Heart right ventricle (tissue), 16 donors: ENCODE data around the gene NEK4. TPM values are rescaled to one million over a fixed set of nuclear protein-coding genes. Genes with fewer than 3 reads are reported as not detected.

ENCODE experiments used
- ATAC-seq, 8 donors: fragments of 200-7000 bp; cut with Tn5 transposase; one replicate each; pipeline ENCODE4 v1.9.1; 2020; ENCODE audit warnings: mild to moderate bottlenecking in 8 of 8, moderate library complexity in 8 of 8, moderate number of reproducible peaks in 1 of 8
- DNase-seq, 2 donors: peaks; one replicate each; pipeline ENCODE4 v3.0.0-alpha.2; 2020
- H3K27ac ChIP-seq, 10 donors: fragments of 200-600 bp; sonication (generic) in 2 of 10; one replicate each; pipeline versions ENCODE4 v1.5.0 to v1.8.0; 2020 to 2022; ENCODE audit warnings: mild to moderate bottlenecking in 3 of 10
- H3K27me3 ChIP-seq, 7 donors: fragments of 200-600 bp; one replicate each; pipeline ENCODE4 v1.8.0; 2021 to 2022; ENCODE audit warnings: mild to moderate bottlenecking in 2 of 7
- H3K36me3 ChIP-seq, 9 donors: fragments of 200-600 bp; sonication (generic) in 1 of 9; one replicate each; pipeline versions ENCODE4 v1.5.0 to v1.8.0; 2020 to 2022; ENCODE audit warnings: mild to moderate bottlenecking in 2 of 9
- H3K4me1 ChIP-seq, 9 donors: fragments of 200-600 bp; sonication (generic) in 1 of 9; one replicate each; pipeline versions ENCODE4 v1.5.0 to v1.8.0; 2020 to 2022; ENCODE audit warnings: mild to moderate bottlenecking in 4 of 9
- H3K4me3 ChIP-seq, 10 donors: fragments of 200-600 bp; sonication (generic) in 2 of 10; one replicate each; pipeline versions ENCODE4 v1.5.0 to v1.8.0; 2020 to 2022; ENCODE audit warnings: mild to moderate bottlenecking in 7 of 10, moderate library complexity in 2 of 10
- H3K9me3 ChIP-seq, 11 donors: fragments of 200-600 bp in 10 of 11; sonication (generic) in 2 of 11; one replicate each; pipeline versions ENCODE4 v1.5.0 to v1.8.0; 2013 to 2022; ENCODE audit warnings: mild to moderate bottlenecking in 2 of 11, control low read depth in 1 of 11, moderate library complexity in 1 of 11
- CTCF ChIP-seq, 9 donors: fragments of 200-600 bp; sonication (generic) in 2 of 9; IDR thresholded peaks; one replicate each; pipeline versions ENCODE4 v1.5.0 to v1.8.0; 2021 to 2022; ENCODE audit warnings: antibody characterized with exemption in 9 of 9, mild to moderate bottlenecking in 5 of 9, moderate library complexity in 1 of 9
- WGBS, 2 donors: extraction: QIAGEN DNeasy Blood & Tissue Kit; methylation state at CpG; one replicate each; pipeline ENCODE4 v1.1.7; 2013; ENCODE audit warnings: inconsistent platforms in 1 of 2; 5-methylcytosine and 5-hydroxymethylcytosine counted together
- intact Hi-C, 10 donors: fragments of 100-400 bp; cut with DNase I; formaldehyde crosslinking; loops; one replicate each; pipeline versions ENCODE4 v1.11.1 to v1.14.2; 2022
- long read RNA-seq, 3 donors: library from polyadenylated mRNA; unstranded; transcript quantifications; one replicate each; pipeline ENCODE4 v2.0.0, GENCODE V29; 2020 to 2021
- polyA plus RNA-seq, 2 donors: library from polyadenylated mRNA; stranded (reverse); fragments of 200-250 nt; gene quantifications; one replicate each; pipeline ENCODE4 v1.2.3, GENCODE V29; 2013
- total RNA-seq, 10 donors: library from RNA; stranded (reverse); fragmentation: NEBNext Ultra II Directional in 3 of 10; extraction: Animal tissue kit (Norgen Biotek cat#: 25700) in 3 of 10; gene quantifications; one replicate each; pipeline versions ENCODE4 v1.2.1 to v1.2.4, GENCODE V29; 2021 to 2023
- donor health status: Arrhythmogenic right ventricular cardiomyopathy.
- donor health status: ischemic (EF 13 %, LVEDD 7.1; RV severe dilation, severe dysfunction).
- donor health status: healthy with polysubstance abuse.
- donor health status: DM: no; HTN: yes; CAD: no.
- donor health status: DM: no; HTN: no; CAD: no.
- donor health status: ischemic (EF 25% LVEDD 6.9; RV normal size, moderate dysfunction).
- donor health status: ischemic (EF 25% LVEDD 5.7; RV mildly dilated, moderate dysfunction).
- donor health status: healthy.
- donor health status: DM: yes; HTN: yes; CAD: no.
- donor health status: Ischemic cardiomyopathy.
- donor health status: ischemic (EF 35%, LVEDD 5.7; RV mildly dilated, moderate dysfunction).
- donor health status: nonischemic (EF 11% LVEDD 7.7; RV severe dilation, severe dysfunction).
- donor health status: DM: yes; HTN: yes; CAD: no.
- donor health status: PGD.
- donor health status: ischemic (EF 29% LVEDD 5.4; RV normal size, mild dysfunction).
- donor health status: nonischemic (EF 23%, LVEDD 6.1; RV moderate dilation, normal function).

The NEK4 gene
- total RNA-seq (10 to 100 TPM; 12.9 to 21.4 (median 17.2) TPM), polyA plus RNA-seq (1 to 10 TPM; 4.6 to 5.0 TPM)
- long read RNA-seq, donor 1, full-length matches to known transcripts: 13 of 27 reads
- long read RNA-seq, donor 1, partial matches to known transcripts: 4 of 27 reads
- long read RNA-seq, donor 1, other reads (novel, unspliced or antisense): 10 of 27 reads
- long read RNA-seq, donor 2, full-length matches to known transcripts: 9 of 14 reads
- long read RNA-seq, donor 2, partial matches to known transcripts: 3 of 14 reads
- long read RNA-seq, donor 2, other reads (novel, unspliced or antisense): 2 of 14 reads
- long read RNA-seq, donor 3, full-length matches to known transcripts: 7 of 22 reads
- long read RNA-seq, donor 3, partial matches to known transcripts: 1 of 22 reads
- long read RNA-seq, donor 3, other reads (novel, unspliced or antisense): 14 of 22 reads

- H3K27me3 ChIP-seq: no peaks in the 10 kb centered on the region
- H3K9me3 ChIP-seq: no peaks in the 10 kb centered on the region
- DNase-seq (peak; percentile 95), ATAC-seq (peak; percentile 99 to 100 (median 100))
- peak in 2 of 9 donors; percentile 21 to 25 for TF ChIP-seq CTCF (IDR thresholded peaks at IDR 0.05)
- H3K36me3 ChIP-seq: peaks cover 0 to 29% (median 2%) of the 10 kb centered on the region in 9 donors
- 0 to 1% methylated on average over 56 to 67 of the region's 67 CpGs for WGBS, 2 donors
- intact Hi-C loops: loop anchor here in 4 of 10 donors (1.0 to 10.0 kb wide), 6 partner anchors 62 to 304 kb away; partner anchors contain the start of genes STIMATE (in 2 of the 4) and ITIH4 (in 1 of the 4)
- peaks cover 0 to 33% (median 14%) of the 10 kb centered on the region in 9 donors for H3K4me1 ChIP-seq
- peak within 1 kb of the TSS in 9 of 10 donors; percentile 75 to 90 (median 85) for H3K27ac ChIP-seq
- peak within 1 kb of the TSS; percentile 59 to 98 (median 82) for H3K4me3 ChIP-seq
These were observed at the start of gene NEK4 for GRCh38 chr3:52770496-52771333. NEK4 (minus strand) TSS chr3:52770940; CDS start chr3:52770746, 194 bp downstream.

GRCh38 chr3:52819936-52820335, 49.2 kb upstream of the NEK4 start:
- Histone ChIP-seq H3K4me3 (no peak overlapping the region), H3K36me3 (peaks cover 0 to 47% (median 0%) of the 10 kb centered on the region in 9 donors), H3K4me1 (no peaks in the 10 kb centered on the region), H3K27ac (no peak overlapping the region), H3K27me3 (no peaks in the 10 kb centered on the region), H3K9me3 (no peaks in the 10 kb centered on the region)
- TF ChIP-seq CTCF (IDR thresholded peaks at IDR 0.05): no peak
- intact Hi-C loops: no loop called here
- ATAC-seq (peak in 1 of 8 donors; percentile 39), DNase-seq (no peak)
- WGBS, 2 donors: 71 to 81% methylated on average over 2 of the region's 2 CpGs

GRCh38 chr3:52817860-52818259, 47.1 kb upstream of the NEK4 start:
- TF ChIP-seq CTCF (IDR thresholded peaks at IDR 0.05): no peak
- WGBS, 2 donors: 90 to 91% methylated on average over 7 of the region's 7 CpGs
- Histone ChIP-seq H3K4me1 (no peaks in the 10 kb centered on the region), H3K27ac (no peak overlapping the region), H3K27me3 (no peaks in the 10 kb centered on the region), H3K9me3 (no peaks in the 10 kb centered on the region), H3K4me3 (no peak overlapping the region), H3K36me3 (peaks cover 0 to 27% (median 0%) of the 10 kb centered on the region in 9 donors)
- DNase-seq (no peak), ATAC-seq (peak in 1 of 8 donors; percentile 9)
- intact Hi-C loops: no loop called here

GRCh38 chr3:52817221-52817620, 46.5 kb upstream of the NEK4 start:
- H3K27me3 ChIP-seq: no peaks in the 10 kb centered on the region
- ATAC-seq: peak in 1 of 8 donors; percentile 11

More at GRCh38 chr3:52817221-52817620, 46.5 kb upstream of the NEK4 start:
- TF ChIP-seq CTCF (IDR thresholded peaks at IDR 0.05): no peak
- intact Hi-C loops: no loop called here
- Histone ChIP-seq H3K4me1 (no peaks in the 10 kb centered on the region), H3K4me3 (no peak overlapping the region), H3K36me3 (peaks cover 0 to 21% (median 0%) of the 10 kb centered on the region in 9 donors), H3K27ac (no peak overlapping the region), H3K9me3 (no peaks in the 10 kb centered on the region)
- no peak for DNase-seq
- WGBS, 2 donors: 95 to 96% methylated on average over 10 of the region's 10 CpGs
